ENCODE measurements around the gene CFAP221. TPM values are rescaled to one million over a fixed set of nuclear protein-coding genes. Genes with fewer than 3 reads are reported as not detected.

The CFAP221 gene
- total and polyA plus RNA-seq, 2 experiments from 2014 or later, result 0.42 to 0.65 TPM

DNA sequence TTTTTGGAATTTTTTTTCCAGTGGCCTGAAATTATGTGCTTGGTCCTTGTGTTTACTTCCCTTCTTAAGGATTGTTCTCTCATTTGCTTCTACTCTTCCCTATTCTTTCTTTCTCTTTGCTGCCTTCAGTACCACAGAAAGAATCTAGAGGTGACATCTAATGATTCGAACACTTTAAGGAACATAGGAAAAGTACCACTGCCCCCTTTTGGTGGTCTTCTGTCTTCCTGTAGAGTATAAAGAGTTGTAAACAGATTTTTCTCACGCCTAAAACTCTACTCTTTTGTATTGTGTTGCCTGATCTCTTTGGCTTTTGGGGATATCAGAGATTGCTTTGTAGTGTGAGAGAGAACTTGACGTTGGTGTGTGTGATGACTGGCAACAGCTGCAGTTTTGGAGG, 13.0 kb upstream of the CFAP221 start:
- H3K9me2 ChIP-seq (ENCODE audit: insufficient read depth), result no peaks in the 10 kb centered on the region
- H3K79me2 ChIP-seq (replicated peaks; ENCODE audit: insufficient read depth), result no peaks in the 10 kb centered on the region
- ATAC-seq, result peak; percentile 82
- no peak overlapping the region for H2AFZ ChIP-seq
- H3K4me2 ChIP-seq, result no peak overlapping the region
- no peak overlapping the region for H3K27ac ChIP-seq (ENCODE audit: low read depth)
- Mint-ChIP-seq H3K36me3 (ENCODE audit: low read depth) (peaks cover 2% of the 10 kb centered on the region; the same call in 1 of the 3 replicates), H3K27me3 (ENCODE audit: insufficient read depth, low read depth, poor library complexity) (peaks cover 12% of the 10 kb centered on the region), H3K9me3 (peaks cover 14% of the 10 kb centered on the region; the same call in 2 of the 3 replicates), H3K4me1 (peaks cover 31% of the 10 kb centered on the region), H3K4me3 (no peak overlapping the region), H3K27ac (no peak overlapping the region)
- H3F3A ChIP-seq (replicated peaks; ENCODE audit: low read depth), result no peaks in the 10 kb centered on the region
- no peaks in the 10 kb centered on the region for H3K27me3 ChIP-seq (ENCODE audit: insufficient read depth)
- no peak overlapping the region for H3K4me3 ChIP-seq
- H3K4me1 ChIP-seq (ENCODE audit: insufficient read depth), result peaks cover 23% of the 10 kb centered on the region
- H3K36me3 ChIP-seq (ENCODE audit: insufficient read depth), result no peaks in the 10 kb centered on the region
- peak; percentile 89 for DNase-seq (ENCODE audit: low spot score)
- no peaks in the 10 kb centered on the region for H4K20me1 ChIP-seq (replicated peaks; ENCODE audit: insufficient read depth)
- no peak for TF ChIP-seq EZH2 (IDR thresholded peaks at IDR 0.05; ENCODE audit: low read depth, unreplicated experiment)
- TF ChIP-seq, protein P1, sequence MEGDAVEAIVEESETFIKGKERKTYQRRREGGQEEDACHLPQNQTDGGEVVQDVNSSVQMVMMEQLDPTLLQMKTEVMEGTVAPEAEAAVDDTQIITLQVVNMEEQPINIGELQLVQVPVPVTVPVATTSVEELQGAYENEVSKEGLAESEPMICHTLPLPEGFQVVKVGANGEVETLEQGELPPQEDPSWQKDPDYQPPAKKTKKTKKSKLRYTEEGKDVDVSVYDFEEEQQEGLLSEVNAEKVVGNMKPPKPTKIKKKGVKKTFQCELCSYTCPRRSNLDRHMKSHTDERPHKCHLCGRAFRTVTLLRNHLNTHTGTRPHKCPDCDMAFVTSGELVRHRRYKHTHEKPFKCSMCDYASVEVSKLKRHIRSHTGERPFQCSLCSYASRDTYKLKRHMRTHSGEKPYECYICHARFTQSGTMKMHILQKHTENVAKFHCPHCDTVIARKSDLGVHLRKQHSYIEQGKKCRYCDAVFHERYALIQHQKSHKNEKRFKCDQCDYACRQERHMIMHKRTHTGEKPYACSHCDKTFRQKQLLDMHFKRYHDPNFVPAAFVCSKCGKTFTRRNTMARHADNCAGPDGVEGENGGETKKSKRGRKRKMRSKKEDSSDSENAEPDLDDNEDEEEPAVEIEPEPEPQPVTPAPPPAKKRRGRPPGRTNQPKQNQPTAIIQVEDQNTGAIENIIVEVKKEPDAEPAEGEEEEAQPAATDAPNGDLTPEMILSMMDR (conservative IDR thresholded peaks at IDR 0.05; ENCODE audit: low read depth in 2 of 2), result peak; percentile 61 to 71

DNA sequence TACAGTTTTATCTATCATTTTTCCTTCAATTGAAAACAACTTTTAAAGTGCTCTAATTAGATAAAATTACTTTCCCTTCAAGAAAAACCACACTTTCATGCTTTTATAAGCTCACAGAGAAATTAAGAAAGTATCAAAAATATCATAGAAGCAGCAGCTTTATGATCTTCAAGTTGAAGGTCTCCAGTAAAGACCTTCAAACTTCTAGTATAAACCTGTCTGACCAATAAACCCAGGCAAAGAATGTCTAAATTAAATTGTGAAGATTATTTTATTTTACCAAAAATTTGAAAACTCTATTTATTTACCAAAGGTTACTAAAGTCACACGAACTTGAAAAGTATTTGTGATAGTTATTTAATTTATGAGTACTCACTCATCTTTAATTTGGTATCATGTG, 10.7 kb upstream of the CFAP221 start:
- Mint-ChIP-seq H3K36me3 (ENCODE audit: low read depth) (peaks cover 2% of the 10 kb centered on the region; the same call in 1 of the 3 replicates), H3K4me1 (peaks cover 14% of the 10 kb centered on the region; the same call in 2 of the 3 replicates), H3K9me3 (peaks cover 14% of the 10 kb centered on the region; the same call in 2 of the 3 replicates), H3K4me3 (no peak overlapping the region), H3K27ac (no peak overlapping the region), H3K27me3 (ENCODE audit: insufficient read depth, low read depth, poor library complexity) (peaks cover 6% of the 10 kb centered on the region)
- Histone ChIP-seq H3K36me3 (ENCODE audit: insufficient read depth) (no peaks in the 10 kb centered on the region), H2AFZ (no peak overlapping the region), H3K79me2 (replicated peaks; ENCODE audit: insufficient read depth) (no peaks in the 10 kb centered on the region), H4K20me1 (replicated peaks; ENCODE audit: insufficient read depth) (no peaks in the 10 kb centered on the region), H3K9me2 (ENCODE audit: insufficient read depth) (no peaks in the 10 kb centered on the region), H3K27ac (ENCODE audit: low read depth) (no peak overlapping the region), H3K4me2 (no peak overlapping the region), H3K27me3 (ENCODE audit: insufficient read depth) (no peaks in the 10 kb centered on the region), H3F3A (replicated peaks; ENCODE audit: low read depth) (no peaks in the 10 kb centered on the region), H3K4me3 (no peak overlapping the region), H3K4me1 (ENCODE audit: insufficient read depth) (peaks cover 6% of the 10 kb centered on the region; the same call in 1 of the 2 replicates)
- ATAC-seq, result no peak
- no peak for DNase-seq (ENCODE audit: low spot score)
- TF ChIP-seq EZH2 (IDR thresholded peaks at IDR 0.05; ENCODE audit: low read depth, unreplicated experiment) (no peak), POLR2AphosphoS5 (IDR thresholded peaks at IDR 0.05; ENCODE audit: low read depth) (no peak), ZNF331 (CRISPR knock-in tag; IDR thresholded peaks at IDR 0.05; ENCODE audit: low read depth) (no peak), STAT1 (IDR thresholded peaks at IDR 0.05; ENCODE audit: unreplicated experiment) (no peak), CREB1 (CRISPR knock-in tag; IDR thresholded peaks at IDR 0.05; ENCODE audit: low read depth) (no peak), NANOG (IDR thresholded peaks at IDR 0.05; ENCODE audit: borderline replicate concordance) (no peak)
- TF ChIP-seq, protein P2, sequence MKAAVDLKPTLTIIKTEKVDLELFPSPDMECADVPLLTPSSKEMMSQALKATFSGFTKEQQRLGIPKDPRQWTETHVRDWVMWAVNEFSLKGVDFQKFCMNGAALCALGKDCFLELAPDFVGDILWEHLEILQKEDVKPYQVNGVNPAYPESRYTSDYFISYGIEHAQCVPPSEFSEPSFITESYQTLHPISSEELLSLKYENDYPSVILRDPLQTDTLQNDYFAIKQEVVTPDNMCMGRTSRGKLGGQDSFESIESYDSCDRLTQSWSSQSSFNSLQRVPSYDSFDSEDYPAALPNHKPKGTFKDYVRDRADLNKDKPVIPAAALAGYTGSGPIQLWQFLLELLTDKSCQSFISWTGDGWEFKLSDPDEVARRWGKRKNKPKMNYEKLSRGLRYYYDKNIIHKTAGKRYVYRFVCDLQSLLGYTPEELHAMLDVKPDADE (IDR thresholded peaks at IDR 0.05), result no peak
- TF ChIP-seq, protein P3, sequence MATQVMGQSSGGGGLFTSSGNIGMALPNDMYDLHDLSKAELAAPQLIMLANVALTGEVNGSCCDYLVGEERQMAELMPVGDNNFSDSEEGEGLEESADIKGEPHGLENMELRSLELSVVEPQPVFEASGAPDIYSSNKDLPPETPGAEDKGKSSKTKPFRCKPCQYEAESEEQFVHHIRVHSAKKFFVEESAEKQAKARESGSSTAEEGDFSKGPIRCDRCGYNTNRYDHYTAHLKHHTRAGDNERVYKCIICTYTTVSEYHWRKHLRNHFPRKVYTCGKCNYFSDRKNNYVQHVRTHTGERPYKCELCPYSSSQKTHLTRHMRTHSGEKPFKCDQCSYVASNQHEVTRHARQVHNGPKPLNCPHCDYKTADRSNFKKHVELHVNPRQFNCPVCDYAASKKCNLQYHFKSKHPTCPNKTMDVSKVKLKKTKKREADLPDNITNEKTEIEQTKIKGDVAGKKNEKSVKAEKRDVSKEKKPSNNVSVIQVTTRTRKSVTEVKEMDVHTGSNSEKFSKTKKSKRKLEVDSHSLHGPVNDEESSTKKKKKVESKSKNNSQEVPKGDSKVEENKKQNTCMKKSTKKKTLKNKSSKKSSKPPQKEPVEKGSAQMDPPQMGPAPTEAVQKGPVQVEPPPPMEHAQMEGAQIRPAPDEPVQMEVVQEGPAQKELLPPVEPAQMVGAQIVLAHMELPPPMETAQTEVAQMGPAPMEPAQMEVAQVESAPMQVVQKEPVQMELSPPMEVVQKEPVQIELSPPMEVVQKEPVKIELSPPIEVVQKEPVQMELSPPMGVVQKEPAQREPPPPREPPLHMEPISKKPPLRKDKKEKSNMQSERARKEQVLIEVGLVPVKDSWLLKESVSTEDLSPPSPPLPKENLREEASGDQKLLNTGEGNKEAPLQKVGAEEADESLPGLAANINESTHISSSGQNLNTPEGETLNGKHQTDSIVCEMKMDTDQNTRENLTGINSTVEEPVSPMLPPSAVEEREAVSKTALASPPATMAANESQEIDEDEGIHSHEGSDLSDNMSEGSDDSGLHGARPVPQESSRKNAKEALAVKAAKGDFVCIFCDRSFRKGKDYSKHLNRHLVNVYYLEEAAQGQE (IDR thresholded peaks at IDR 0.05; ENCODE audit: unreplicated experiment), result no peak

All from GM23338 (cell line).